Stimulated activated CD8-positive, alpha-beta memory T cell treated with anti-CD3 and anti-CD28 coated beads, Interleukin-12 subunit alpha, Interleukin-12 subunit beta, amount 100 ng/mL, for 24 hours (primary cell): ENCODE results near the gene PGP.
"Not testable (repeated sequence)": the region's sequence is repeated elsewhere in the genome, so short reads cannot be mapped to it uniquely, and the experiment has no call there.

ENCODE experiments used
- DNase-seq: peaks from one replicate; pipeline ENCODE4 v3.0.0-alpha.2; 2020; ENCODE audit errors: extremely low read depth

Gene PGP

GRCh38 chr16:2223221-2223941 lies 8.7 kb upstream of the PGP start, which contains the start of gene E4F1:
E4F1 (plus strand) TSS chr16:2223591; CDS start chr16:2223614, 23 bp downstream.
- DNase-seq, result peak; percentile 100

GRCh38 chr16:2216330-2216729 lies 1.7 kb upstream of the PGP start:
- no peak for DNase-seq

DNA sequence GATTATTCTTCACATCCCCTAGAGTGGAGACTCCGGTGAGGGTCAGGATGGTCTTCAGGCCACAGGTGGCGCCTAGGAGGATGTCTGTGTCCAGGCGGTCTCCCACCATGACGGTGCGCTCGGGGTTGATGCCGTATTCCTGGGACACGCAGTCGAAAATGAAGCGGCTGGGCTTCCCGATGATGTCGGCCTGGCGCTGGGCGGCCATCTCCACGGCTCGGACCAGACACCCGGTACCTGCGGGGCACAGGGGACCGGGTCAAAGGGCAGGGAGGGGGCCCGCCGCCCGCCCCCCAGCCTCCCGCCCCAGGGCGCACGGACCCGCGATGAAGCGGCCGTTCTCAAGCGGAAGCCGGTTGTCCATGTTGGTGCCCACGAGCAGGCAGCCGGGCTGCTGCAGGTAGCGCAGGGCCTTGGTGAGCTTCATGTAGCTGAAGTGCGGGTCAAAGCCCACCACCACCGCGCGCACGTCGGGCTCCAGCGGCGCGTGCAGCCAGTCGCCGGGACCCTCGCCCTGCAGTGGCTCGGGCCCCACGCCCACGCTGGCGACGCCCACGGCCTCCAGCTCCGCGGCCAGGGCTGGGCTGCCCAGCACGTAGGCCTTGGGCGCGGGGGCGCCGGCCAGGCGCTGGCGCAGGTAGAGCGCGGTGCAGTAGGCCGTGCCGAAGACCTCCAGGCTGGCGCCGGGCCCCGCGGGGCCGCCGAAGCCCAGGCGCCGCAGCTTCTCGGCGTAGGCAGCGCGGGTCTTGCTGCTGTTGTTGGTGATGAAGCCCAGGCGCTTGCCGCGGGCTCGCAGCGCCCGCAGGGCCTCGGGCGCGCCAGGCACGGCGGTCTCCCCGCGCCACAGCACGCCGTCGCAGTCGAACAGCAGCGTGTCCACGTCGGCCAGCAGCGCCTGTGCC lies 572 bp downstream of the PGP start:
- no peak for DNase-seq

GRCh38 chr16:2212362-2213324 lies 2.0 kb downstream of the PGP start:
- DNase-seq, result no peak

DNA sequence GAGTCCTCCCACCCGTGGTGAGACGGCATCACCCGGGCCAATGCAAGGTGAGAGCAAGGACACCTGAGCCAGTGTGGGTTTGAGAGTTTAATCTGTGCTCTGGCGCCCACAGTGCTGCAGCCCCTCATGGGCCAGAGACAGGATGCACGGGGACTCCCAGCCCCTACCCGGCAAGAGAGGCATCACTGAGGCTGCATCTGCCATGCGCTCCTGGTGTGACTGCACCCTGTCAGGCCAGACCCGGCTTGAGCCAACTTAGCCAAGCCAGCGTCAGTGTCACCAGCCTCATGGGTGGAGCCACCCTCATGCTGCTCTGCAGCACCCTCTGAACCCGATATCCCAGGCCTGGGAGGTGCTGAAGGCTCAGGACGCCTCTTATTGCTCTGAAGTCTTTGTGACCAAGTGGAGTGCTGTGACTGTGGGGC lies 2.7 kb downstream of the PGP start:
- DNase-seq, result no peak

- DNase-seq, result no peak
Measured at GRCh38 chr16:2210386-2211365, 4.0 kb downstream of the PGP start, which contains the start of gene BRICD5. BRICD5 (minus strand) TSS chr16:2210863; CDS start chr16:2210833, 30 bp downstream.

- no peak for DNase-seq
Measured at GRCh38 chr16:2210009-2210332, 4.7 kb downstream of the PGP start.

DNA sequence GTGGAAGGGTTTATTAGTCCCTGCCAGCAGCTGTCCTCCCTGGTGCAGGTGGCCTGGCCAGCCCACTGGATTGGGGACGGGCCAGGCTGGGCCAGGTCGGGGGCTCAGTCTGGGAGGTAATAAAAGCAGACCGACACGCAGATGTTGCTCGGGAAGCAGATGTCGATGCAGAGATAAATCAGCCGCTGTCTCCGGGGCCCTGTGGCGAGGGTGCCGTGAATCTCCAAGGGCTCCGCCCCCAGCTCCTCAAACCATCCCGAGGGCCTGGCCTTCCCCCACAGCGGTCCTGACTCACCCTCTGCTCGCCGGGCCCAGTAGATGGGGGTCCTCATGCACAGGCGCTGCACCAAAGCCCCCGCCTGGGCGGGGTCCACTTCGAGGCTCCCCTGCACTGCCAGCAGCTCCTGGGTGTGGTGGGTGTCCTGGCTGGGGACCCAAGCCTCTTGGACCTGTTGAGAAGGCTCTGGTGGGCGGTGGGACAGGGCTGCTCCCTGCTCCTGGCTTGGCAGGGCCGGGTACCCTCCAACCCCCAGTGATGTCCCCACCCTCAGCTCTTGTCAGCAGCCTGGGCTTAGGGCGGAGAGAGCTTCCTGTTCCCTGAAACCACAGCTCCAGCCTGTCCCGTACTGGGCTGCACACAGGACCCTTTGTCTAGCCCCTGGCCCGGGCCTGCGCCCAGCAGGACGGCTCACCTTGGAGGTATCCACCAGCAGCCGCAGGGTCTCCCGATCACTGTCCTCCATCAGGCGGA lies 5.2 kb downstream of the PGP start:
- no peak for DNase-seq

- no peak for DNase-seq
Measured at GRCh38 chr16:2208772-2209171, 5.9 kb downstream of the PGP start.

DNA sequence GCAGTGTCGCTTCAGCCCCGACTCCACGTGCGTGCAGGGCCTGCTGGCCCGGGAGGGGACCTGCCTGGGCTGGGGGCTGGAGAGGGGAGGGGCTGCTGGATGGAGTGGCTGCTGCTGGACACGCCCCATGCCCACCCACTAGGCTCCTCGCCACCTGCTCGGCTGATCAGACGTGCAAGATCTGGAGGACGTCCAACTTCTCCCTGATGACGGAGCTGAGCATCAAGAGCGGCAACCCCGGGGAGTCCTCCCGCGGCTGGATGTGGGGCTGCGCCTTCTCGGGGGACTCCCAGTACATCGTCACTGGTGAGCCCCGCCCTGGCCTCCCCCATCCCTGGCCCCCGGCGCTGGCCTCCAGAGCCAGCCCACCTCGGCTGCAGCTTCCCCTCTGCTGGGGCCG lies 6.3 kb downstream of the PGP start:
- no peak for DNase-seq

DNA sequence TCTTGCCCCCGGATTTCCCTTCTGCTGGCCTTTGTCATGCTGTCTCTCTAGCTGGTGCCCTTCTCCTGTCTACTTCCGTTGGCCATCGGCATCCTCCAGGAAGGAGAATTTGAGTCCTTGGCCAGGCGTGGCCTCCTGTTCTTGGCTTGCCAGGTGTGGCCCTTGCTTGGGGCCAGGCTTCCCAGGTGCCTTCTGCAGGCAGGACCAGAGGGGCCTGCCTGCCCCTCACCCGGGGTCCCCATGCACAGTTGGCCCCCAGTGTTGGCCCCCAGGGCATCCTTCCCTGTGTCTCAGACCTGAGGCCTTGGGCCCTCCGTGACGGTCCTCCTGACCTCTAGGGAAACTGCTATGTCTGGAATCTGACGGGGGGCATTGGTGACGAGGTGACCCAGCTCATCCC lies 6.8 kb downstream of the PGP start:
- DNase-seq, result no peak

DNA sequence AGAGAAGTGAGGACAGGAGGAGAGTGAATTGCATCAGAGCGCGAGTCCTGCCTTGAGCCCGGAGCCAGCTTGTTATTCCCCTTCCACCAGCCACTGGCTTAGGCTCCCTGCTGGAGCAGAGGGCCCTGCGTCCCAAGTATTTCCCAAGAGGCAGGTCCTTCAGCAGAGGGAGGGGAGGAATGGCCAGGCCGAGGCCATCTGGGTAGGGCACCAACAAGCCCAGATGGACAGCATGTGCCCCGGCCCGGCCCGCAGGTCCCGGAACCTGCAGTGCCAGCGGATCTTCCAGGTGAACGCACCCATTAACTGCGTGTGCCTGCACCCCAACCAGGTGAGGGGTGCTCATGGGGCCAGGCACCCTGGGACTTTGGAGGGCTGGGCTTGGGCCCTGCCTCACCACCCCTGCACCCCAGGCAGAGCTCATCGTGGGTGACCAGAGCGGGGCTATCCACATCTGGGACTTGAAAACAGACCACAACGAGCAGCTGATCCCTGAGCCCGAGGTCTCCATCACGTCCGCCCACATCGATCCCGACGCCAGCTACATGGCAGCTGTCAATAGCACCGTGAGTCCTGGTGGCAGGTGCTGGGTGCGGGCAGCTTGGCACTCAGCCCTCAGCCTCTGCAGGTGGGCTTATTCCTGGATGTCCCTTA lies 7.7 kb downstream of the PGP start:
- no peak for DNase-seq

- DNase-seq, result no peak
Measured at GRCh38 chr16:2206420-2206779, 8.2 kb downstream of the PGP start.

DNA sequence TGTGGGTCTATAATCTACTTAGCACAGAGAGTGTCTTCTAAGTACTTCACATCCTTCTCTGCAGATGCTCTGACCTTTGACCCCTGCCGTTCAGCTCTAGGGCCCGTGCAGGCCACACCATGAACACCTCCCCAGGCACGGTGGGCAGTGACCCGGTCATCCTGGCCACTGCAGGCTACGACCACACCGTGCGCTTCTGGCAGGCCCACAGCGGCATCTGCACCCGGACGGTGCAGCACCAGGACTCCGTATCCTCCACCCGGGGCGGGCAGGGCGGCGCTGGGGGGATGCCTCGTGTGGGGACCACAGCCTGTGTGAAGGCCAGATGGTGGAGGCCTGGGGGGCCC lies 8.7 kb downstream of the PGP start:
- DNase-seq, result no peak

DNA sequence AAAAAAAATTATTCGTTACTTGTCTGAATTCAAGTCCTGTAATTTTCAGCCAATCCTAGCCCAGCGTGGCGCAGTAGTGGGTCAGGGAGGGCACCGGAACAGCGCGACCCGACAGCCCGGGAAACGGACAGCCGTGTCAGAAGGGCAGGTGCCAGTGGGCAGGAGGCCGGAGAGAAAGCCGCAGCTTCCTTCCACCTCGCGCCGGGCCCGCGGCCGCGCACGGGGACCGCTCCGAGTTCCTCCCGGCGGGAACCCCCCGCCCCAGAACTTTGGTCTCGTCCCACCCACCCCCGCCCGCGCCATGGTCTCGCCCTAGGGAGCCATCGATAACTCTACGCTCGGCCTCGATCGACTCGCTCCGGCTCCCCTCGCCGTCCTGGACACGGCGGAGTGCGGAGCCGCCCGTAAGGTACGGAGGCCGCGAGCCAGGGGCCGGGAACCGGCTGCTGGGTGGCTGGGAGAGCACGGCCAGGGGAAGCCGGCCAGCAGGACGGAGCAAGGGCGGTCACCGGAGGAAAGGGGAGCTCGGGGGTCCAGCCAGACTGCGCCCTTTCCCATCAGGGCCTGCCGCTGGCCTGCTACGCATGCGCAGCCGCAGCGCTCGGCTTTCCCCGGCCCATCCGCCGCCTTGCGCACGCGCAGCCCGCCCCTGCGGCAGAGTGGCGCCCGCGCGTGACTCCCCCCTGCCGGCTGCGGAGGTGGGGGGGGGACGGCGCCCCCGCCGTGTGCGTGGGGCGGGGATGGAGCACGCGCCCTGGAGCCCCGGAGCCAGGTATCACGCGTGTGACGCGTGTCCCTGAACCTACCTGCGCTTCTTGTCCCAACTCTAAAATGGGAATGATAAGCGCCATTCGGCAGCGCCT lies 9.3 kb downstream of the PGP start, which contains the start of gene MLST8:
MLST8 (plus strand) TSS at position 351 of the 863 bp plus-strand sequence. CDS start 632 bp downstream, outside the sequence.
- peak; percentile 77 for DNase-seq

GRCh38 chr16:2204416-2205103 lies 10.1 kb downstream of the PGP start:
- DNase-seq, result no peak

DNA sequence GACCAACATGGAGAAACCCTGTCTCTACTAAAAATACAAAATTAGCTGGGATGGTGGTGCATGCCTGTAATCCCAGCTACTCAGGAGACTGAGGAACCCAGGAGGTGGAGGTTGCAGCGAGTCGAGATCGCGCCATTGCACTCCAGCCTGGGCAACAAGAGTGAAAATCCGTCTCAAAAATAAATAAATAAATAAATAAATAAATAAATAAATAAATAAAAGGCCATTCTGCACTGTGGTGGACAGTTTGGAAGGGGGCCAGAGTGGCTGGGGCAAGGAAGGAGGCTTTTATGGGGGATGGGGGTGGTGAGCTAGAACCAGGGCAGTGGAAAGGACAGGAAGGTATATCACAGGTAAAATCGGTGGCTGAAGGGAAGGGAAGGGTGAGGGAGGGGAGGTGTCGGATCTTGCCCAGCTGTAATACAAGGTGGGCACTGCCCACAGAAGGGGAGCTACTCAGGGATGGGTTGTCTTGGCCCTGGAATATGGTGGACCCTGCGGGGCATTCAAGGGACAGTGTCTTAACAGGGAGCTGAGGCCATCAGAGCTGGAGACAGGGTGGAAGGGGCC lies 11.4 kb downstream of the PGP start:
- DNase-seq, result not testable (repeated sequence)
